ENCODE measurements around the gene IGSF3. TPM values are rescaled to one million over a fixed set of nuclear protein-coding genes. Genes with fewer than 3 reads are reported as not detected.

The IGSF3 gene
- total and polyA plus RNA-seq, 2 of the 8 experiments (the other 6 are each of a cell fraction or from before 2014, with no cell fraction given), result 30.0 to 32.2 TPM

GRCh38 chr1:116545359-116545705, 122.2 kb downstream of the IGSF3 start:
- H3K4ac ChIP-seq (replicated peaks; ENCODE audit: insufficient read length, low read depth, low read length), result no peak overlapping the region
- no peak for DNase-seq (ENCODE audit: low read depth in 1 of 2, low spot score in 2 of 2)
- no peak overlapping the region for H2BK120ac ChIP-seq (replicated peaks; ENCODE audit: low read depth, low read length)
- H2BK12ac ChIP-seq (ENCODE audit: low read depth, low read length), result no peak overlapping the region
- no peak overlapping the region for H3K14ac ChIP-seq (ENCODE audit: insufficient read length)
- H3K4me3 ChIP-seq (ENCODE audit: extremely low read depth in 1 of 4, insufficient read depth in 2 of 4, low read depth in 3 of 4, low read length in 4 of 4), result no peak overlapping the region
- no peak overlapping the region for H2BK5ac ChIP-seq (ENCODE audit: low read depth, low read length)
- no peak overlapping the region for H2AFZ ChIP-seq (ENCODE audit: low read length)
- H3K4me2 ChIP-seq (ENCODE audit: insufficient read depth in 1 of 2, low read depth in 2 of 2, low read length in 2 of 2), result no peak overlapping the region
- H3K56ac ChIP-seq (replicated peaks; ENCODE audit: insufficient read length, low read depth, low read length), result no peak overlapping the region
- H2AK5ac ChIP-seq (ENCODE audit: low read depth, low read length), result no peak overlapping the region
- H4K8ac ChIP-seq (ENCODE audit: extremely low read depth, insufficient read depth, low read length), result no peak overlapping the region
- no peak for FAIRE-seq
- no peaks in the 10 kb centered on the region for H3K79me1 ChIP-seq (ENCODE audit: low read depth, low read length)
- no peak overlapping the region for H3K23ac ChIP-seq (ENCODE audit: insufficient read length)
- H3K27me3 ChIP-seq (replicated peaks in 1 of 4; ENCODE audit: control insufficient read depth in 3 of 4, extremely low read depth in 1 of 4, insufficient read depth in 3 of 4, low read length in 3 of 4), result no peaks in the 10 kb centered on the region
- no peak overlapping the region for H2BK20ac ChIP-seq (ENCODE audit: low read length)
- CTCF ChIA-PET (ENCODE audit: partially characterized antibody), result no interaction called here
- no peaks in the 10 kb centered on the region for H3K23me2 ChIP-seq (ENCODE audit: low read depth, low read length)
- H3K18ac ChIP-seq (ENCODE audit: extremely low read depth, low read length), result no peak overlapping the region
- POLR2A ChIA-PET (ENCODE audit: partially characterized antibody), result interaction anchor here (0.6 kb wide), 1 partner anchor 29 kb away, joined by 3 read pairs; no protein-coding TSS in a partner anchor
- H3K4me1 ChIP-seq (replicated peaks in 1 of 4; ENCODE audit: control insufficient read depth in 3 of 4, insufficient read depth in 4 of 4, low read length in 3 of 4), result no peaks in the 10 kb centered on the region
- no peaks in the 10 kb centered on the region for H3K79me2 ChIP-seq (ENCODE audit: control insufficient read depth in 1 of 2, insufficient read depth in 2 of 2, low read length in 2 of 2)
- no peak overlapping the region for H4K5ac ChIP-seq (ENCODE audit: insufficient read length, low read depth, low read length)
- H3K9ac ChIP-seq (replicated peaks in 1 of 4; ENCODE audit: extremely low read depth in 1 of 4, low read depth in 3 of 4, low read length in 3 of 4), result no peak overlapping the region
- no peak overlapping the region for H2BK15ac ChIP-seq (ENCODE audit: low read length)
- WGBS, 2 experiments (ENCODE audit: extremely low coverage in 1 of 2, insufficient coverage in 1 of 2, insufficient read length in 1 of 2, insufficient replicate concordance in 2 of 2, low coverage in 1 of 2, low lambda C conversion rate in 2 of 2, missing lambda C conversion rate in 1 of 2), result 95% methylated on average over 2 of the region's 2 CpGs; no CpG with 5 or more reads in 1 of the 2 experiments
- H3K9me3 ChIP-seq (ENCODE audit: insufficient read depth in 2 of 2, low read depth in 1 of 2, low read length in 1 of 2), result no peaks in the 10 kb centered on the region
- no peaks in the 10 kb centered on the region for H3K36me3 ChIP-seq (ENCODE audit: control insufficient read depth in 2 of 4, insufficient read depth in 4 of 4, low read length in 3 of 4)
- H3K27ac ChIP-seq (ENCODE audit: low read depth, low read length), result no peak overlapping the region
- H4K20me1 ChIP-seq (replicated peaks in 1 of 2; ENCODE audit: control insufficient read depth in 1 of 2, insufficient read depth in 2 of 2, low read length in 2 of 2), result peaks cover 0 to 1% of the 10 kb centered on the region in 2 experiments
- H4K91ac ChIP-seq (replicated peaks; ENCODE audit: insufficient read length, low read length), result no peak overlapping the region
- no peak for TF ChIP-seq NRF1 (IDR thresholded peaks at IDR 0.05; ENCODE audit: low read depth, low read length)
- no peak for TF ChIP-seq TAF1 (IDR thresholded peaks at IDR 0.05; ENCODE audit: low read depth, low read length)
- TF ChIP-seq EZH2 (IDR thresholded peaks at IDR 0.05; ENCODE audit: low read depth, low read length, severe bottlenecking), result no peak
- TF ChIP-seq ATF3 (IDR thresholded peaks at IDR 0.05; ENCODE audit: insufficient read depth, low read depth, low read length), result no peak
- TF ChIP-seq CTBP2 (IDR thresholded peaks at IDR 0.05; ENCODE audit: borderline replicate concordance, insufficient read depth, insufficient read length, low read length), result no peak
- TF ChIP-seq BCL11A (IDR thresholded peaks at IDR 0.05; ENCODE audit: low read depth in 2 of 2, low read length in 2 of 2), result no peak
- no peak for TF ChIP-seq CEBPB (IDR thresholded peaks at IDR 0.05; ENCODE audit: low read depth, low read length)
- TF ChIP-seq EGR1 (IDR thresholded peaks at IDR 0.05; ENCODE audit: borderline replicate concordance, low read depth, low read length), result no peak
- TF ChIP-seq CBX8 (IDR thresholded peaks at IDR 0.05; ENCODE audit: borderline replicate concordance, low read depth, low read length), result no peak
- TF ChIP-seq MAFK (IDR thresholded peaks at IDR 0.05; ENCODE audit: low read depth, low read length), result no peak
- no peak for TF ChIP-seq JUND (IDR thresholded peaks at IDR 0.05; ENCODE audit: low read length)
- TF ChIP-seq SUZ12 (IDR thresholded peaks at IDR 0.05; ENCODE audit: low read length), result no peak
- TF ChIP-seq TAF7 (optimal IDR thresholded peaks at IDR 0.05; ENCODE audit: borderline replicate concordance, low read depth, low read length), result no peak
- TF ChIP-seq MAX (IDR thresholded peaks at IDR 0.05), result no peak

All from H1 (cell line).